ENCODE measurements around the gene MPZL1. TPM values are rescaled to one million over a fixed set of nuclear protein-coding genes. Genes with fewer than 3 reads are reported as not detected.

MPZL1 gene
- polyA plus RNA-seq, 2 of the 4 experiments (the other 2 are of a cell fraction): 92.6 to 178 TPM

GRCh38 chr1:167728818-167729410 lies 7.1 kb downstream of the MPZL1 start:
- no peak for FAIRE-seq
- ATAC-seq: no peak
- H3K4me2 ChIP-seq: no peak overlapping the region
- DNase-seq (ENCODE audit: low read depth in 1 of 2, low spot score in 1 of 2): no peak
- no peaks in the 10 kb centered on the region for H3K9me3 ChIP-seq
- 95% methylated on average over 8 of the region's 8 CpGs for WGBS (ENCODE audit: missing lambda C conversion rate)
- H3K27ac ChIP-seq: no peak overlapping the region
- H3K4me3 ChIP-seq: no peak overlapping the region
- POLR2A ChIA-PET: no interaction called here
- no peak for TF ChIP-seq TFCP2L1 (CRISPR knock-in tag; IDR thresholded peaks at IDR 0.05)
- TF ChIP-seq POLR2A (IDR thresholded peaks at IDR 0.05; ENCODE audit: low read length): no peak
- TF ChIP-seq SREBF2 (IDR thresholded peaks at IDR 0.05): no peak
- no peak for TF ChIP-seq PHF8 (IDR thresholded peaks at IDR 0.05; ENCODE audit: borderline replicate concordance, low read depth)
- TF ChIP-seq CEBPB (IDR thresholded peaks at IDR 0.05): no peak
- TF ChIP-seq PBX3 (IDR thresholded peaks at IDR 0.05): no peak
- no peak for TF ChIP-seq BCL3 (IDR thresholded peaks at IDR 0.05)
- no peak for TF ChIP-seq JUNB (IDR thresholded peaks at IDR 0.05)
- no peak for TF ChIP-seq MAZ (IDR thresholded peaks at IDR 0.05; ENCODE audit: borderline replicate concordance, low read depth, low read length)
- TF ChIP-seq FOXS1 (CRISPR knock-in tag; IDR thresholded peaks at IDR 0.05): no peak
- TF ChIP-seq HOXB13 (CRISPR knock-in tag; IDR thresholded peaks at IDR 0.05; ENCODE audit: low read depth): no peak
- no peak for TF ChIP-seq RFX5 (IDR thresholded peaks at IDR 0.05)
- CTCF ChIA-PET: interaction anchor here (0.7 to 1.7 kb wide), 4 partner anchors 10 to 129 kb away, joined by 3 to 4 read pairs (median 4); no protein-coding TSS in a partner anchor
- peaks cover 17% of the 10 kb centered on the region; the same call in 2 of the 3 replicates for H3K4me1 ChIP-seq

- TF ChIP-seq NPAS2 (CRISPR knock-in tag; IDR thresholded peaks at IDR 0.05; ENCODE audit: borderline replicate concordance): no peak
- no peak for TF ChIP-seq ESRRA (IDR thresholded peaks at IDR 0.05; ENCODE audit: borderline replicate concordance, low read length)
- peak in 1 of 2 experiments; percentile 14; a peak in 1 of 4 replicates for TF ChIP-seq CEBPB (IDR thresholded peaks at IDR 0.05)
- TF ChIP-seq HMGXB4 (CRISPR knock-in tag; IDR thresholded peaks at IDR 0.05; ENCODE audit: borderline replicate concordance): no peak
- TF ChIP-seq FOSB (CRISPR knock-in tag; IDR thresholded peaks at IDR 0.05): no peak
- TF ChIP-seq BCL3 (IDR thresholded peaks at IDR 0.05): no peak
- POLR2A ChIA-PET: no interaction called here
- WGBS (ENCODE audit: missing lambda C conversion rate): 92% methylated on average over 4 of the region's 4 CpGs
- H3K4me2 ChIP-seq: no peak overlapping the region
- FAIRE-seq: no peak
- no peak for DNase-seq (ENCODE audit: low read depth in 1 of 2, low spot score in 1 of 2)
- ATAC-seq: no peak
- H3K9me3 ChIP-seq: 0 out of 3 replicates have a peak, but pooled peaks cover 4% of the 10 kb centered on the region
- H3K4me1 ChIP-seq: no peaks in the 10 kb centered on the region
- CTCF ChIA-PET: no interaction called here
- no peak overlapping the region for H3K4me3 ChIP-seq
- H3K27ac ChIP-seq: no peak overlapping the region
Measured at GRCh38 chr1:167734227-167734626, 12.4 kb downstream of the MPZL1 start.

- H3K4me2 ChIP-seq: no peak overlapping the region
- no peak for DNase-seq (ENCODE audit: low read depth in 1 of 2, low spot score in 1 of 2)
- ATAC-seq: no peak
- TF ChIP-seq NFE2L2 (conservative IDR thresholded peaks at IDR 0.05; ENCODE audit: low read length): no peak
- no peak for TF ChIP-seq TP53 (CRISPR knock-in tag; IDR thresholded peaks at IDR 0.05)
- TF ChIP-seq FOSB (CRISPR knock-in tag; IDR thresholded peaks at IDR 0.05): no peak
- TF ChIP-seq KDM5A (IDR thresholded peaks at IDR 0.05): no peak
- TF ChIP-seq BCL3 (IDR thresholded peaks at IDR 0.05): no peak
- no peak for TF ChIP-seq E2F6 (IDR thresholded peaks at IDR 0.05; ENCODE audit: borderline replicate concordance, low read depth)
- no peak for TF ChIP-seq ZFP36 (IDR thresholded peaks at IDR 0.05; ENCODE audit: borderline replicate concordance, partially characterized antibody)
- TF ChIP-seq CTCF (IDR thresholded peaks at IDR 0.05): no peak
- WGBS (ENCODE audit: missing lambda C conversion rate): 79% methylated on average over 1 of the region's 1 CpG
- POLR2A ChIA-PET: no interaction called here
- H3K4me3 ChIP-seq: no peak overlapping the region
- no peak for FAIRE-seq
- no peak overlapping the region for H3K27ac ChIP-seq
- no peaks in the 10 kb centered on the region for H3K4me1 ChIP-seq
- CTCF ChIA-PET: no interaction called here
- H3K9me3 ChIP-seq: 0 out of 3 replicates have a peak, but pooled peaks cover 4% of the 10 kb centered on the region
Measured at GRCh38 chr1:167734841-167735240, 13.1 kb downstream of the MPZL1 start.

Measured in A549 (cell line).